ENCODE results near the gene SOST.

The SOST gene

DNA sequence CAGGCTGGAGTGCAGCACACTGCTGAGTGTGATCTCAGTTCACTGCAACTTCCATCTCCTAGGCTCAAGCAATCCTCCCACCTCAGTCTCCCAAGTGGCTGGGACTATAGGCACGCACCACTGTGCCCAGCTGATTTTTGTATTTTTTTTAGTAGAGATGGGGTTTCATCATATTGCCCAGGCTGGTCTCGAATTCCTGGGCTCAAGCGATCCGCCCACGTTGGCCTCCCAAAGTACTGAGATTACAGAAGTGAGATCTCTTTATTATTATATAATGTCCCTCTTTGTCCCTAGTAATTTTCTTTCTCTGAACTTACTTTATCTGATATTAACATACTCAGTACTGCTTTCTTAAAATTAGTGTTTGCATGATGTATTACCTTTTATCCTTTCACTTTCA, 29.9 kb upstream of the SOST start:
- Histone ChIP-seq H3K9me3 (replicated peaks; ENCODE audit: low read length) (no peaks in the 10 kb centered on the region), H3K4me3 (ENCODE audit: low read length) (no peak overlapping the region), H3K4me2 (ENCODE audit: low read length) (no peak overlapping the region), H3K36me3 (ENCODE audit: insufficient read depth, low read length) (no peaks in the 10 kb centered on the region), H3K4me1 (ENCODE audit: control insufficient read depth, insufficient read depth, low read length) (peaks cover 18% of the 10 kb centered on the region), H3K9ac (ENCODE audit: low read depth, low read length) (no peak overlapping the region), H3K27me3 (ENCODE audit: control insufficient read depth, insufficient read depth, low read length) (no peaks in the 10 kb centered on the region)

GRCh38 chr17:43787728-43788127, 29.1 kb upstream of the SOST start:
- peaks cover 26% of the 10 kb centered on the region for H3K4me1 ChIP-seq (ENCODE audit: control insufficient read depth, insufficient read depth, low read length)
- H3K4me2 ChIP-seq (ENCODE audit: low read length) = no peak overlapping the region
- no peak overlapping the region for H3K9ac ChIP-seq (ENCODE audit: low read depth, low read length)
- no peak overlapping the region for H3K4me3 ChIP-seq (ENCODE audit: low read length)
- no peaks in the 10 kb centered on the region for H3K36me3 ChIP-seq (ENCODE audit: insufficient read depth, low read length)
- no peaks in the 10 kb centered on the region for H3K9me3 ChIP-seq (replicated peaks; ENCODE audit: low read length)
- no peaks in the 10 kb centered on the region for H3K27me3 ChIP-seq (ENCODE audit: control insufficient read depth, insufficient read depth, low read length)

DNA sequence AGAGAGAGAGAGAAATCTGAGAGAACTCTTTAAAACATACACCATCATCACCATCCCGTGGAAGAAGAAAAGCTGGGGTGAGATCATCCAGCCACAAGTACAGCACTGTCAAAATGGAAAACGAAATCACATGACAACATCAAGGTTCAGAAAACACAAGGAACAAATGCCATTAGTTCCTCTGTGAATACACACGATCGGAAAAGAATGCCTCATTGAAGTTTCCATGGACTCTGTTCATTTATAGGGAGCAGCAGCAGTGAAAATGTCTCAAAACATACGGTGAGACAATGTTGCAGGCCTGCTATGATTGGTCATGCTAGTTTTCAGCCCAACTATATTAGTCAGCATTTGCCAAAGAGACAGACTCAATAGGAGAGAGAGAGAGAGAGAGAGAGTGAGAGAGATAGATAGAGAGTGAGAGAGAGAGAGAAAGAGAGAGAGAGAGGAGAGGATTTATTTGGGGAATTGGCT, 26.1 kb upstream of the SOST start:
- H3K4me3 ChIP-seq (ENCODE audit: low read length) = peak overlapping the region; percentile 16
- H3K9ac ChIP-seq (ENCODE audit: low read depth, low read length) = peak overlapping the region; percentile 28
- peak overlapping the region; percentile 52 for H3K4me2 ChIP-seq (ENCODE audit: low read length)
- H3K27me3 ChIP-seq (ENCODE audit: control insufficient read depth, insufficient read depth, low read length) = no peaks in the 10 kb centered on the region
- H3K9me3 ChIP-seq (replicated peaks; ENCODE audit: low read length) = no peaks in the 10 kb centered on the region
- peaks cover 29% of the 10 kb centered on the region for H3K4me1 ChIP-seq (ENCODE audit: control insufficient read depth, insufficient read depth, low read length)
- H3K36me3 ChIP-seq (ENCODE audit: insufficient read depth, low read length) = no peaks in the 10 kb centered on the region

- Histone ChIP-seq H3K9ac (ENCODE audit: low read depth, low read length) (peak overlapping the region; percentile 28), H3K4me2 (ENCODE audit: low read length) (peak overlapping the region; percentile 52), H3K4me1 (ENCODE audit: control insufficient read depth, insufficient read depth, low read length) (peaks cover 35% of the 10 kb centered on the region), H3K9me3 (replicated peaks; ENCODE audit: low read length) (no peaks in the 10 kb centered on the region), H3K27me3 (ENCODE audit: control insufficient read depth, insufficient read depth, low read length) (no peaks in the 10 kb centered on the region), H3K4me3 (ENCODE audit: low read length) (peak overlapping the region; percentile 16), H3K36me3 (ENCODE audit: insufficient read depth, low read length) (no peaks in the 10 kb centered on the region)
Observed at GRCh38 chr17:43784068-43784467, 25.5 kb upstream of the SOST start.

- H3K27me3 ChIP-seq (ENCODE audit: control insufficient read depth, insufficient read depth, low read length) = no peaks in the 10 kb centered on the region
- H3K4me3 ChIP-seq (ENCODE audit: low read length) = no peak overlapping the region
- H3K4me1 ChIP-seq (ENCODE audit: control insufficient read depth, insufficient read depth, low read length) = peaks cover 36% of the 10 kb centered on the region
- H3K9ac ChIP-seq (ENCODE audit: low read depth, low read length) = no peak overlapping the region
- no peaks in the 10 kb centered on the region for H3K9me3 ChIP-seq (replicated peaks; ENCODE audit: low read length)
- H3K4me2 ChIP-seq (ENCODE audit: low read length) = no peak overlapping the region
- no peaks in the 10 kb centered on the region for H3K36me3 ChIP-seq (ENCODE audit: insufficient read depth, low read length)
Observed at GRCh38 chr17:43782913-43783680, 24.5 kb upstream of the SOST start.

- Histone ChIP-seq H3K27me3 (ENCODE audit: control insufficient read depth, insufficient read depth, low read length) (no peaks in the 10 kb centered on the region), H3K4me2 (ENCODE audit: low read length) (peak within 1 kb of the TSS; percentile 97), H3K4me1 (ENCODE audit: control insufficient read depth, insufficient read depth, low read length) (peaks cover 42% of the 10 kb centered on the region), H3K9me3 (replicated peaks; ENCODE audit: low read length) (no peaks in the 10 kb centered on the region), H3K36me3 (ENCODE audit: insufficient read depth, low read length) (peaks cover 14% of the 10 kb centered on the region), H3K9ac (ENCODE audit: low read depth, low read length) (peak within 1 kb of the TSS; percentile 99), H3K4me3 (ENCODE audit: low read length) (peak within 1 kb of the TSS; percentile 96)
Observed at GRCh38 chr17:43780135-43780534, 21.5 kb upstream of the SOST start, which contains the start of gene CFAP97D1. TSS of gene CFAP97D1 (plus strand) at chr17:43780435. CDS start at chr17:43780463, 28 bp downstream.

DNA sequence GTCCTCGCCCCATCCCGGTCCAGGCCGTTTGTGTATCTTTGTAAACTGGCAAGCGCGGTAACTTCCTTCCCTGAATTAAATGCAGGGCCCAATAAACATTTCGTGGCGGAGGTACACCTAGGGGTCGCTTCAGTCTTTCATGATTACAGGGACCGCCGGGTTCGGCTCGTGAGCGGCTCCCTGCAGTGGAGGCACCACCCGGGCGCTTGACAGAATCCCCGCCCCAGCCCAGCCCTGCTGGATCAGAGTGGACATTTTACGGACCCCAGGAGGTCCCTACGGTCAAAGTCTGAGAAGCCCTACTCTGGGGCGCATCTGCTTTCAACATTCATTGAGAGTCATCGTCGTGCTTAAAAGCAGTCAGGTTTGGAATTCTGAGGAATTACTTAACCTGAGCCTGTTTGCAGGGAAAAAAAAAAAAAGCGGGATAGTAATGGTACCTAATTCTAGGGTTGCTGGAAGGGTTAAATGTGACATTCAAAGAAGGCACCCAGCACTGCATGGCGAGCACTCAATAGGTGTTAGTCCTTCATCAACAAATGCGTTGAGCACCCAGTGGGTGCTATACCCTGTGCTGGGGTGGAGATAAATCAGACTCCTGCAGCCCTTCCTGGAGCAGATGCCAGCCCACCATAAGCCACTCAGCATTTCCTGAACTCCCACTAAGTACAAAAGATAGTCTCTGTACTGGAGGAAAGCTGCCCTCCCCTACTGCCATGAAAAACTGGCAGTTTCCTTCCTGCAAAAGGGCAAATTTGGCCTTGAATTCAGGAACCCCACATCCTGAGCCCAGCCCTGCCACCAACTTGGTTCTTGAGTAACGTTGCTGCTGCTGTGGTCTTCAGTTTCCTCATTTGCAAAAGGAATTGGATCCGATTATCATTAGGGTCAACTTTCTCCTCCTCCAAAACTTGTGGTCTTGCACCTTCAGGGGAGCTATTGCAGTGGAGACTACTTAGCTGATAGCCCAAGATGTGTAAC, 20.8 kb upstream of the SOST start:
- Histone ChIP-seq H3K9me3 (replicated peaks; ENCODE audit: low read length) (no peaks in the 10 kb centered on the region), H3K4me2 (ENCODE audit: low read length) (peak overlapping the region; percentile 97), H3K4me3 (ENCODE audit: low read length) (peak overlapping the region; percentile 96), H3K27me3 (ENCODE audit: control insufficient read depth, insufficient read depth, low read length) (no peaks in the 10 kb centered on the region), H3K9ac (ENCODE audit: low read depth, low read length) (peak overlapping the region; percentile 99), H3K36me3 (ENCODE audit: insufficient read depth, low read length) (peaks cover 21% of the 10 kb centered on the region), H3K4me1 (ENCODE audit: control insufficient read depth, insufficient read depth, low read length) (peaks cover 35% of the 10 kb centered on the region)

DNA sequence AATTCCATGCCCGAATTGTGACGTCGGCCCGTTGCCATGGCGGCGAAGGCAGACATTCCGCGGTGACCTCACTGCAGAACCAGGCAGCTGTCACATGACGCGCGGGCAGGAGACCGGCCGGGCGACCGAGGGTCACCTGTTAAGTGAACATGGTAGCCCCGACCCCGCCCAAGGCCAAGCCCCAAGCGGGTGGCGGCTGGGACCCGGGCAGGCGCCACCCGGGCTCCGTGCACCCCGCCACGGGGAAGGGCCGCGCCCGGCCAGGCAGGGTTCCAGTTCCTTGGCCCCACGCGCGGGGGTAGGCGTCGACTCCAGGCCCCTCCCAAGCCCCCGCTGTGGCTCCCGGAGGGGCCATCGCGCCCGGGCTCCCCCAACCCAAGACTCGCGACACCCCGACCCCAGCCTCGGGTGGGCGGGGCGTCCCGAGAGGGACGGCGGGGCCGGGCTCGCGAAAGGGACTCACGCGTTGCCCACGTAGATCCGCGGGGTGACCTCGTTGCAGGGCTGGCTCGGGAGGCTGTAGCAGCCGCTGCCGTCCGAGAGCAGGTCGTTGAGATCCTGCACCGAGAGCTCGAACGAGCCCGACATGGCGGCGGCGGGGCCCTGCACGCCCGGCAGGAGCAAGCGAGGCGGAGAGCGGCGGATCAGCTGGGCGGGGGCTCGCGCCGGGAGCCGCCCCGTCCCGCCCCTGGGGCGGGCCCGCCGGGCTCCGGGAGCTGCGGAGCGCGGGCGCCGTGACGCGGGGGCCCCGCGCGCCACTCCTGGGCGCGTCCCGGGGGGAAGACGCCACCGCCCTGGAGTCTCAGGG, 19.9 kb upstream of the SOST start, which contains the start of gene DUSP3:
DUSP3 (minus strand) TSS at position 641 of the 808 bp plus-strand sequence; CDS start at position 588, 53 bp downstream.
- no peaks in the 10 kb centered on the region for H3K27me3 ChIP-seq (ENCODE audit: control insufficient read depth, insufficient read depth, low read length)
- H3K9ac ChIP-seq (ENCODE audit: low read depth, low read length) = peak within 1 kb of the TSS; percentile 99
- peak within 1 kb of the TSS; percentile 96 for H3K4me3 ChIP-seq (ENCODE audit: low read length)
- peak within 1 kb of the TSS; percentile 97 for H3K4me2 ChIP-seq (ENCODE audit: low read length)
- peaks cover 26% of the 10 kb centered on the region for H3K36me3 ChIP-seq (ENCODE audit: insufficient read depth, low read length)
- peaks cover 26% of the 10 kb centered on the region for H3K4me1 ChIP-seq (ENCODE audit: control insufficient read depth, insufficient read depth, low read length)
- no peaks in the 10 kb centered on the region for H3K9me3 ChIP-seq (replicated peaks; ENCODE audit: low read length)

DNA sequence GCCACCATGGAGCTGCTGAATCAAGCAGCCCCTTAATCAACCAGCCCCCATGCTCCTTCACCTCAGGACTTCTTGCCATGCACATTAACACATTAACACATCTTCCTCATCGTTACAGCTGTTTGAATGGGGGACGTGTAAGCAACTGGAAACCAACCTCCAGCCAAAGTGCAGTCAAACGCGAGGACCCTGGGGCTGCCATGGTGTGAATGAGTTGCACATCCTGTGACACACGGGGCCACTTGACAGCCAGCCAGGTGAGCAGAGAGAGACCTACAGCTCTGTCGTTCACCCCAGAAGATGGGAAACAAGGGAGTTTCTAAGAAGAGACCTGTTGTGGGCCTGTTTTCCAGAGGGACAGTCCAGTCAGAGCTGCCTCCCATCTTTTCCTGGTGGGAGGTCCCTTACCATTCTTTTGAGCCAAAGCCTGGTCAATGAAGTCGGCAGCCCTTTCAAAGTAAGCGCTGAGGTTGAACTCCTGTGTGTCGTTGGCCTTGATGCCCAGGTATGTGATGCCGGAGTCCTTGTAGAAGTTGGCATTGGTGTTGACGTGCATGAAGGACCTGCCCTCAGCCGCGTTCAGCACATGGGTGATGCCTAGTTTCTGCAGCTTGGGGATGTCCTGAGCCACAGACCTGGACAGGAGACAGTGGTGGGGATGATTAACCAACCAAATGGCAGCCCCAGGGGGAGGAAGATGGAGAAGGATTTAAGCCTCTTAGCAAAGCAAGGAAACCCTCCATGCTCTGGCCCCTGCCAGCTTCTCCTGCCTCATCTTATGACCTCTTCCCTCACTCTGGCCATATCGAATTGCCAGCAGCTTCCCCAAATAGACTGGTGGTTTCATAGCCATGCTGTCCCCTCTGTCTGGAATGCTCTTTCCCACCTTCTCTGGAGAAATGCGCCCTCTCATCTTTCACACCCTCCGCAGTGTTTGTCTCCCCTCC, 16.0 kb upstream of the SOST start:
- Histone ChIP-seq H3K4me2 (ENCODE audit: low read length) (no peak overlapping the region), H3K4me3 (ENCODE audit: low read length) (no peak overlapping the region), H3K4me1 (ENCODE audit: control insufficient read depth, insufficient read depth, low read length) (peaks cover 14% of the 10 kb centered on the region)

More for the DNA sequence above, 16.0 kb upstream of the SOST start:
- H3K36me3 ChIP-seq (ENCODE audit: insufficient read depth, low read length) = peaks cover 55% of the 10 kb centered on the region
- no peaks in the 10 kb centered on the region for H3K27me3 ChIP-seq (ENCODE audit: control insufficient read depth, insufficient read depth, low read length)
- H3K9me3 ChIP-seq (replicated peaks; ENCODE audit: low read length) = no peaks in the 10 kb centered on the region
- H3K9ac ChIP-seq (ENCODE audit: low read depth, low read length) = no peak overlapping the region

All from skeletal muscle satellite cell (primary cell).